ENCODE results near the gene CIAPIN1. TPM values are rescaled to one million over a fixed set of nuclear protein-coding genes. Genes with fewer than 3 reads are reported as not detected.
"Not testable (repeated sequence)": the region's sequence is repeated elsewhere in the genome, so short reads cannot be mapped to it uniquely, and the experiment has no call there.

Gene CIAPIN1
- total RNA-seq, 1 experiment from 2014 or later: 98.3 TPM

- CTCF ChIA-PET: interaction anchor here (1.1 kb wide), 1 partner anchor 122 kb away, joined by 3 read pairs; no protein-coding TSS in a partner anchor
- Mint-ChIP-seq H3K27ac (ENCODE audit: unreplicated experiment) (no peak overlapping the region), H3K9me3 (ENCODE audit: unreplicated experiment) (no peaks in the 10 kb centered on the region)
Measured at GRCh38 chr16:57405097-57405496, 42.1 kb downstream of the CIAPIN1 start.

GRCh38 chr16:57403965-57404817 is 43.0 kb downstream of the CIAPIN1 start, which contains the start of gene CCL17:
Gene CCL17, plus strand, starts transcription at chr16:57404767. Its CDS starts 9,166 bp downstream, at chr16:57413933.
- ChIA-PET POLR2A (no interaction called here), CTCF (interaction anchor here (0.8 to 1.1 kb wide), 2 partner anchors 12 to 123 kb away, joined by 3 to 5 read pairs; no protein-coding TSS in a partner anchor)
- no peak for TF ChIP-seq CTCF (IDR thresholded peaks at IDR 0.05; ENCODE audit: insufficient read depth in 1 of 2, low read depth in 1 of 2, low read length in 1 of 2, severe bottlenecking in 1 of 2, unreplicated experiment in 1 of 2)
- no TSS peak for BruUV-seq (replicated peaks)
- peaks cover 9% of the 10 kb centered on the region for H3K4me1 Mint-ChIP-seq (ENCODE audit: low read depth, unreplicated experiment)
- intact Hi-C loops (cut with micrococcal nuclease; ENCODE audit: unreplicated experiment): no loop called here
- H3K27me3 ChIP-seq (replicated peaks; ENCODE audit: control insufficient read depth, insufficient read depth, low read length): no peaks in the 10 kb centered on the region
- no peak within 1 kb of the TSS for H3K4me3 ChIP-seq (ENCODE audit: low read depth, low read length)
- H3K4me1 ChIP-seq: no peaks in the 10 kb centered on the region
- H3K4me3 Mint-ChIP-seq (ENCODE audit: unreplicated experiment): no peak within 1 kb of the TSS
- H3K36me3 Mint-ChIP-seq (ENCODE audit: insufficient read depth, unreplicated experiment): no peaks in the 10 kb centered on the region
- no peak within 1 kb of the TSS for H3K27ac Mint-ChIP-seq (ENCODE audit: unreplicated experiment)
- no peaks in the 10 kb centered on the region for H3K27me3 Mint-ChIP-seq (ENCODE audit: insufficient read depth, unreplicated experiment)
- H3K36me3 ChIP-seq (ENCODE audit: control insufficient read depth, insufficient read depth, low read length): no peaks in the 10 kb centered on the region
- DNase-seq: no peak
- H3K9me3 ChIP-seq: no peaks in the 10 kb centered on the region
- no peaks in the 10 kb centered on the region for H3K9me3 Mint-ChIP-seq (ENCODE audit: unreplicated experiment)

More at GRCh38 chr16:57405097-57405496, 42.1 kb downstream of the CIAPIN1 start:
- no peaks in the 10 kb centered on the region for H3K9me3 ChIP-seq
- H3K27me3 Mint-ChIP-seq (ENCODE audit: insufficient read depth, unreplicated experiment): no peaks in the 10 kb centered on the region
- no peak overlapping the region for H3K4me3 Mint-ChIP-seq (ENCODE audit: unreplicated experiment)
- no peaks in the 10 kb centered on the region for H3K27me3 ChIP-seq (replicated peaks; ENCODE audit: control insufficient read depth, insufficient read depth, low read length)
- H3K36me3 ChIP-seq (ENCODE audit: control insufficient read depth, insufficient read depth, low read length): no peaks in the 10 kb centered on the region
- no peaks in the 10 kb centered on the region for H3K4me1 ChIP-seq
- intact Hi-C loops (cut with micrococcal nuclease; ENCODE audit: unreplicated experiment): no loop called here
- DNase-seq: no peak
- H3K4me3 ChIP-seq (ENCODE audit: low read depth, low read length): no peak overlapping the region
- peaks cover 9% of the 10 kb centered on the region for H3K4me1 Mint-ChIP-seq (ENCODE audit: low read depth, unreplicated experiment)
- POLR2A ChIA-PET: no interaction called here
- BruUV-seq (replicated peaks): no TSS peak
- no peaks in the 10 kb centered on the region for H3K36me3 Mint-ChIP-seq (ENCODE audit: insufficient read depth, unreplicated experiment)
- TF ChIP-seq CTCF (IDR thresholded peaks at IDR 0.05; ENCODE audit: insufficient read depth in 1 of 2, low read depth in 1 of 2, low read length in 1 of 2, severe bottlenecking in 1 of 2, unreplicated experiment in 1 of 2): no peak

- Histone ChIP-seq H3K9me3 (no peaks in the 10 kb centered on the region), H3K4me3 (ENCODE audit: low read depth, low read length) (no peak overlapping the region), H3K36me3 (ENCODE audit: control insufficient read depth, insufficient read depth, low read length) (no peaks in the 10 kb centered on the region), H3K4me1 (no peaks in the 10 kb centered on the region), H3K27me3 (replicated peaks; ENCODE audit: control insufficient read depth, insufficient read depth, low read length) (no peaks in the 10 kb centered on the region)
- H3K27me3 Mint-ChIP-seq (ENCODE audit: insufficient read depth, unreplicated experiment): no peaks in the 10 kb centered on the region
- ChIA-PET CTCF (no interaction called here), POLR2A (no interaction called here)
- BruUV-seq (replicated peaks): no TSS peak
- H3K4me1 Mint-ChIP-seq (ENCODE audit: low read depth, unreplicated experiment): peaks cover 9% of the 10 kb centered on the region
- DNase-seq: no peak
- H3K4me3 Mint-ChIP-seq (ENCODE audit: unreplicated experiment): no peak overlapping the region
- no peak for TF ChIP-seq CTCF (IDR thresholded peaks at IDR 0.05; ENCODE audit: insufficient read depth in 1 of 2, low read depth in 1 of 2, low read length in 1 of 2, severe bottlenecking in 1 of 2, unreplicated experiment in 1 of 2)
- no peaks in the 10 kb centered on the region for H3K9me3 Mint-ChIP-seq (ENCODE audit: unreplicated experiment)
- no peaks in the 10 kb centered on the region for H3K36me3 Mint-ChIP-seq (ENCODE audit: insufficient read depth, unreplicated experiment)
- intact Hi-C loops (cut with micrococcal nuclease; ENCODE audit: unreplicated experiment): no loop called here
- no peak overlapping the region for H3K27ac Mint-ChIP-seq (ENCODE audit: unreplicated experiment)
Measured at GRCh38 chr16:57401943-57402640, 45.1 kb downstream of the CIAPIN1 start.

GRCh38 chr16:57397493-57397892 is 49.7 kb downstream of the CIAPIN1 start:
- DNase-seq; H3K27me3 ChIP-seq (replicated peaks; ENCODE audit: control insufficient read depth, insufficient read depth, low read length); CTCF ChIA-PET; BruUV-seq (replicated peaks); H3K9me3 ChIP-seq; H3K4me3 ChIP-seq (ENCODE audit: low read depth, low read length); intact Hi-C loops (cut with micrococcal nuclease; ENCODE audit: unreplicated experiment); POLR2A ChIA-PET; H3K4me1 Mint-ChIP-seq (ENCODE audit: low read depth, unreplicated experiment); H3K36me3 Mint-ChIP-seq (ENCODE audit: insufficient read depth, unreplicated experiment); H3K27me3 Mint-ChIP-seq (ENCODE audit: insufficient read depth, unreplicated experiment); H3K27ac Mint-ChIP-seq (ENCODE audit: unreplicated experiment); H3K36me3 ChIP-seq (ENCODE audit: control insufficient read depth, insufficient read depth, low read length); H3K4me3 Mint-ChIP-seq (ENCODE audit: unreplicated experiment); H3K4me1 ChIP-seq; H3K9me3 Mint-ChIP-seq (ENCODE audit: unreplicated experiment): not testable (repeated sequence)
